Caco-2 (cell line): ENCODE data around the gene CD58. TPM values are rescaled to one million over a fixed set of nuclear protein-coding genes. Genes with fewer than 3 reads are reported as not detected.

Source experiments
- BruUV-seq: library from RNA; stranded (reverse); fragments of 400-500 nt; replicated peaks from 2 replicates; lab custom pipeline; 2021; lab: Mats Ljungman, UMichigan
- CTCF ChIA-PET: fragments of 300-600 bp; sonication (Branson Sonifier 250); formaldehyde crosslinking; loops from one replicate; lab custom pipeline; 2022; ENCODE audit warnings: antibody characterized with exemption; lab: Charles Lee
- POLR2A ChIA-PET: fragments of 300-600 bp; sonication (Branson Sonifier 250); formaldehyde crosslinking; loops from one replicate; lab custom pipeline; 2022; ENCODE audit warnings: antibody characterized with exemption; lab: Charles Lee
- DNase-seq, 2 experiments: peaks; one replicate each; pipeline versions ENCODE4 v3.0.0 to v3.0.0-alpha.2; 2020 to 2022
- H3K27me3 ChIP-seq: replicated peaks from 2 replicates; pipeline ENCODE4 v1.6.0; 2011; ENCODE audit warnings: low read length; ENCODE audit not compliant: control insufficient read depth, insufficient read depth
- H3K36me3 ChIP-seq: 2 replicates; pipeline ENCODE4 v1.5.1; 2011; ENCODE audit warnings: low read length; ENCODE audit not compliant: control insufficient read depth, insufficient read depth
- H3K4me1 ChIP-seq: fragments of 250-450 bp; sonication (Bioruptor Pico); 2 replicates; pipeline ENCODE4 v1.5.1; 2020; ENCODE audit warnings: mild to moderate bottlenecking
- H3K4me3 ChIP-seq: 2 replicates; pipeline ENCODE4 v1.5.1; 2011; ENCODE audit warnings: low read depth, mild to moderate bottlenecking, control low read depth, low read length
- H3K9me3 ChIP-seq: fragments of 250-450 bp; sonication (Bioruptor Pico); 2 replicates; pipeline ENCODE4 v1.5.1; 2020; ENCODE audit warnings: mild to moderate bottlenecking, moderate library complexity
- H3K27ac Mint-ChIP-seq: one replicate; pipeline ENCODE4 v1.8.0; 2022; ENCODE audit warnings: mixed read lengths; ENCODE audit not compliant: unreplicated experiment
- H3K27me3 Mint-ChIP-seq: one replicate; pipeline ENCODE4 v1.8.0; 2022; ENCODE audit warnings: mixed read lengths; ENCODE audit not compliant: insufficient read depth, unreplicated experiment
- H3K36me3 Mint-ChIP-seq: one replicate; pipeline ENCODE4 v1.8.0; 2022; ENCODE audit warnings: mild to moderate bottlenecking, mixed read lengths; ENCODE audit not compliant: insufficient read depth, unreplicated experiment
- H3K4me1 Mint-ChIP-seq: one replicate; pipeline ENCODE4 v1.8.0; 2022; ENCODE audit warnings: low read depth, mixed read lengths; ENCODE audit not compliant: unreplicated experiment
- H3K4me3 Mint-ChIP-seq: one replicate; pipeline ENCODE4 v1.8.0; 2022; ENCODE audit warnings: mild to moderate bottlenecking, moderate library complexity, mixed read lengths; ENCODE audit not compliant: unreplicated experiment
- H3K9me3 Mint-ChIP-seq: one replicate; pipeline ENCODE4 v1.8.0; 2022; ENCODE audit warnings: mixed read lengths; ENCODE audit not compliant: unreplicated experiment
- CTCF ChIP-seq, 2 experiments: fragments of 200-600 bp in 1 of 2; IDR thresholded peaks; 1 replicate in 1 of 2; 2 replicates in 1 of 2; pipeline versions ENCODE4 v1.5.1 to v1.8.0; 2011 to 2022; ENCODE audit warnings: antibody characterized with exemption in 1 of 2, control low read depth in 1 of 2, inconsistent platforms in 1 of 2, low read depth in 1 of 2, low read length in 1 of 2, mild to moderate bottlenecking in 1 of 2, moderate library complexity in 1 of 2; ENCODE audit not compliant: insufficient read depth in 1 of 2, severe bottlenecking in 1 of 2, unreplicated experiment in 1 of 2
- intact Hi-C: fragments of 100-400 bp; cut with micrococcal nuclease; formaldehyde crosslinking; loops from one replicate; pipeline ENCODE4 v1.10.0; 2022; ENCODE audit not compliant: unreplicated experiment
- total RNA-seq: library from RNA; stranded (reverse); gene quantifications from 2 replicates; pipeline ENCODE4 v1.2.3, GENCODE V29; 2022

CD58 gene
- total RNA-seq, 1 experiment from 2014 or later: 5.6 TPM

- Mint-ChIP-seq H3K4me3 (no peak overlapping the region), H3K27ac (no peak overlapping the region), H3K9me3 (no peaks in the 10 kb centered on the region), H3K27me3 (no peaks in the 10 kb centered on the region), H3K36me3 (peaks cover 9% of the 10 kb centered on the region), H3K4me1 (peaks cover 6% of the 10 kb centered on the region)
- Histone ChIP-seq H3K4me1 (no peaks in the 10 kb centered on the region), H3K9me3 (no peaks in the 10 kb centered on the region), H3K4me3 (no peak overlapping the region), H3K27me3 (no peaks in the 10 kb centered on the region), H3K36me3 (no peaks in the 10 kb centered on the region)
- POLR2A ChIA-PET: no interaction called here
- no TSS peak for BruUV-seq
- intact Hi-C loops: no loop called here
- TF ChIP-seq CTCF (IDR thresholded peaks at IDR 0.05; ENCODE audit: insufficient read depth in 1 of 2, low read depth in 1 of 2, low read length in 1 of 2, severe bottlenecking in 1 of 2, unreplicated experiment in 1 of 2): no peak
- CTCF ChIA-PET: no interaction called here
- DNase-seq: no peak
Observed at GRCh38 chr1:116534014-116534739, 36.6 kb downstream of the CD58 start.

DNA sequence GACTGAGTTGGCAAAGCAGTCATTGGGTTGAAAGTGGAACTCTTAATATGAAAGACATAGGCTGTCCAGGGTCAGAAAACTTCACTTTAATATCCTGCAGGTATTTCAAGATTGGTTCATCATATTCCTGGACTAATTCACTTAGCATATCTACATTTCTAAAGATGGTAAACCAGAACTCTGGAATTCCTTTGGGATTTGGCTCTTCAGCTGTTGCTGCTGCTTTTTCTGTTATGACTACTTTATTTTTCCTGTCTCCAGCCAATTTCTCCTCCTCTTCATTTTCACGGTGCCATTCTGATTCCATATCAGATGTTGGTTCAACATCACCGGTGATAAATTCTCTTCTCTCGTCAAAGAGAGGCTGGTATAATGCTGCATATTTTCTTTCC is 37.4 kb downstream of the CD58 start:
- no peak for TF ChIP-seq CTCF (IDR thresholded peaks at IDR 0.05; ENCODE audit: insufficient read depth in 1 of 2, low read depth in 1 of 2, low read length in 1 of 2, severe bottlenecking in 1 of 2, unreplicated experiment in 1 of 2)
- Histone ChIP-seq H3K4me3 (no peak overlapping the region), H3K36me3 (no peaks in the 10 kb centered on the region), H3K27me3 (no peaks in the 10 kb centered on the region), H3K9me3 (no peaks in the 10 kb centered on the region), H3K4me1 (no peaks in the 10 kb centered on the region)
- H3K27ac Mint-ChIP-seq: no peak overlapping the region
- BruUV-seq: no TSS peak
- intact Hi-C loops: no loop called here
- ChIA-PET CTCF (no interaction called here), POLR2A (no interaction called here)
- no peak overlapping the region for H3K4me3 Mint-ChIP-seq
- no peak for DNase-seq
- H3K9me3 Mint-ChIP-seq: no peaks in the 10 kb centered on the region
- H3K36me3 Mint-ChIP-seq: peaks cover 9% of the 10 kb centered on the region
- no peaks in the 10 kb centered on the region for H3K4me1 Mint-ChIP-seq
- no peaks in the 10 kb centered on the region for H3K27me3 Mint-ChIP-seq

- no peaks in the 10 kb centered on the region for H3K27me3 Mint-ChIP-seq
- H3K4me1 ChIP-seq: no peaks in the 10 kb centered on the region
- BruUV-seq: no TSS peak
- TF ChIP-seq CTCF (IDR thresholded peaks at IDR 0.05; ENCODE audit: insufficient read depth in 1 of 2, low read depth in 1 of 2, low read length in 1 of 2, severe bottlenecking in 1 of 2, unreplicated experiment in 1 of 2): no peak
- no peaks in the 10 kb centered on the region for H3K27me3 ChIP-seq
- H3K4me1 Mint-ChIP-seq: no peaks in the 10 kb centered on the region
- POLR2A ChIA-PET: no interaction called here
- intact Hi-C loops: no loop called here
- H3K9me3 ChIP-seq: no peaks in the 10 kb centered on the region
- H3K36me3 ChIP-seq: no peaks in the 10 kb centered on the region
- CTCF ChIA-PET: no interaction called here
- DNase-seq: no peak
- H3K36me3 Mint-ChIP-seq: peaks cover 9% of the 10 kb centered on the region
- no peak overlapping the region for H3K4me3 Mint-ChIP-seq
- no peak overlapping the region for H3K4me3 ChIP-seq
- H3K9me3 Mint-ChIP-seq: no peaks in the 10 kb centered on the region
- H3K27ac Mint-ChIP-seq: no peak overlapping the region
Observed at GRCh38 chr1:116532671-116533428, 38.0 kb downstream of the CD58 start.
